GM10266 (cell line): ENCODE data around the gene SLC25A26.

ENCODE experiments used
- DNase-seq: peaks from one replicate; pipeline ENCODE4 v3.0.0; 2012; ENCODE audit errors: extremely low spot score
- CTCF ChIP-seq: IDR thresholded peaks from 2 replicates; pipeline ENCODE4 v1.5.1; 2012; ENCODE audit warnings: mild to moderate bottlenecking, low read depth; ENCODE audit not compliant: control insufficient read depth, insufficient read depth; ENCODE audit errors: missing control alignments

The SLC25A26 gene

GRCh38 chr3:66344848-66345578, 124.2 kb downstream of the SLC25A26 start:
- DNase-seq, result no peak
- no peak for TF ChIP-seq CTCF

GRCh38 chr3:66348704-66349103, 127.9 kb downstream of the SLC25A26 start:
- no peak for TF ChIP-seq CTCF

GRCh38 chr3:66350601-66351000, 129.8 kb downstream of the SLC25A26 start:
- no peak for DNase-seq
- TF ChIP-seq CTCF, result no peak

More at GRCh38 chr3:66348704-66349103, 127.9 kb downstream of the SLC25A26 start:
- no peak for DNase-seq

GRCh38 chr3:66353039-66353438, 132.2 kb downstream of the SLC25A26 start:
- DNase-seq, result no peak
- TF ChIP-seq CTCF, result no peak

- TF ChIP-seq CTCF, result no peak
- no peak for DNase-seq
These were observed 132.7 kb downstream of the SLC25A26 start for GRCh38 chr3:66353530-66353929.

- DNase-seq, result no peak
- no peak for TF ChIP-seq CTCF
These were observed 133.2 kb downstream of the SLC25A26 start for GRCh38 chr3:66354001-66354400.

GRCh38 chr3:66355394-66355793, 134.6 kb downstream of the SLC25A26 start:
- peak; percentile 27 for DNase-seq
- no peak for TF ChIP-seq CTCF
